Gastroesophageal sphincter (tissue), 3 donors: ENCODE results near the gene CCL22.

Experiments
- CTCF ChIP-seq, 4 experiments: fragments of 200-600 bp in 2 of 4; fragments of 450-650 bp in 2 of 4; sonication (generic) in 1 of 4; IDR thresholded peaks; one replicate each; pipeline ENCODE4 v1.5.1; 2017 to 2019; ENCODE audit warnings: antibody characterized with exemption in 4 of 4, mild to moderate bottlenecking in 2 of 4, moderate library complexity in 2 of 4
- POLR2A ChIP-seq, 2 donors: fragments of 450-650 bp; IDR thresholded peaks; one replicate each; pipeline ENCODE4 v1.6.1; 2017; ENCODE audit warnings: antibody characterized with exemption in 2 of 2, mild to moderate bottlenecking in 2 of 2, moderate library complexity in 1 of 2

- TF ChIP-seq CTCF (IDR thresholded peaks at IDR 0.05) (no peak), POLR2A (IDR thresholded peaks at IDR 0.05) (no peak)
Observed at GRCh38 chr16:57395026-57395425, 36.4 kb downstream of the CCL22 start.
